Measurements from ENCODE around the gene DRC7. TPM values are rescaled to one million over a fixed set of nuclear protein-coding genes. Genes with fewer than 3 reads are reported as not detected.

DRC7 gene
- total and polyA plus RNA-seq, 9 of the 15 experiments (the other 6 are each of a cell fraction or from before 2014, with no cell fraction given): 0.04 to 0.33 (median 0.12) TPM; not detected in 3

DNA sequence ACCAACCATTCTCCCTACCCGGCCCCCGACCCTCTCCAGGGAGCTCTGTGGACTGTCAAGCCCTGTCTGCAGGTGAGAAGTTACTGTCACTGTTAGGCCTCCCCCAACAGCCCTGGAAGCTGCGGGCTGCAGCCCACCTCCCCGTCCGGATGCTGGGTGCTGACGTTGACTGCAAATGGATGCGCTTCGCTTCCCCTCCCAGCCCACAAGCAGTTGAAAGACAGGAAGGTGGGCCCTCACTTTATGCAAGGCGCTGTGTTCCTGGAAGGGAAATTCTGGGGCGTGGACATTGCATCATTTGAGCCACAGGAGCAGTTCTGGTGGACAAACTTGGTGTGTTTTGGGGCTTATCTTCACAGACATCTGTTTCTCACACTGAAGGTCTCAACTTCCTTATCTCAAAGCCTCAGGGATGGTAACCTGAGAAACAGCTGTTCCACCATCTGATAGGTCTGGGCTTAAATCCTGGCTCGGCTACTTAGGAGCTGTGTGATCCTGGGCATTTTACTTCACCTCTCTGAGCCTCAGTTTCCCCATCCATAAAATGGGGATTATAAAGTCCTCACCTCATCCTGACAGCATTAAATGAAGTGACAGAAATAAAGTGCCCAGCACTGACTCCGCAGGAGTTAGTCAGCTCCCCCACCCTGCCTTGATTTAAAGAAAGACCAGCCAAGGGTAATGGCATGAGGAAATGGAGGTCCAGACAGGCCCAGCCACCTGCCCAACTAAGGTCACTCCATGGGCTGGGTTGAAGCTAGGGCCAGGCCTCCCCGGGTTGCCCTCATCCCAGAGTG lies 4.6 kb upstream of the DRC7 start (continued):
- TF ChIP-seq ZBTB9 (CRISPR knock-in tag; IDR thresholded peaks at IDR 0.05) (peak; percentile 96), ZNF668 (CRISPR knock-in tag; IDR thresholded peaks at IDR 0.05) (0 out of 2 replicates have a peak, but pooled peaks have one; percentile 6), SAFB (IDR thresholded peaks at IDR 0.05; ENCODE audit: borderline replicate concordance, low read depth, low read length) (no peak), HES1 (IDR thresholded peaks at IDR 0.05; ENCODE audit: low read depth) (peak; percentile 96), RCOR1 (IDR thresholded peaks at IDR 0.05; ENCODE audit: borderline replicate concordance in 1 of 2, low read depth in 2 of 2, low read length in 2 of 2) (peak; percentile 97 to 99), SOX6 (IDR thresholded peaks at IDR 0.05) (peak; percentile 99), PHB2 (IDR thresholded peaks at IDR 0.05; ENCODE audit: low read depth) (peak; percentile 98), ARNT (IDR thresholded peaks at IDR 0.05) (peak; percentile 84 to 98), THAP7 (CRISPR knock-in tag; IDR thresholded peaks at IDR 0.05) (no peak), RBBP5 (IDR thresholded peaks at IDR 0.05; ENCODE audit: borderline replicate concordance, insufficient read depth, low read length, poor library complexity, severe bottlenecking) (peak; percentile 60), MTA2 (IDR thresholded peaks at IDR 0.05; ENCODE audit: low read depth) (peak; percentile 99), HLTF (IDR thresholded peaks at IDR 0.05) (peak; percentile 95; the same call in 1 of the 2 replicates), ZNF124 (CRISPR knock-in tag; IDR thresholded peaks at IDR 0.05) (no peak)
- TF ChIP-seq, protein P1, sequence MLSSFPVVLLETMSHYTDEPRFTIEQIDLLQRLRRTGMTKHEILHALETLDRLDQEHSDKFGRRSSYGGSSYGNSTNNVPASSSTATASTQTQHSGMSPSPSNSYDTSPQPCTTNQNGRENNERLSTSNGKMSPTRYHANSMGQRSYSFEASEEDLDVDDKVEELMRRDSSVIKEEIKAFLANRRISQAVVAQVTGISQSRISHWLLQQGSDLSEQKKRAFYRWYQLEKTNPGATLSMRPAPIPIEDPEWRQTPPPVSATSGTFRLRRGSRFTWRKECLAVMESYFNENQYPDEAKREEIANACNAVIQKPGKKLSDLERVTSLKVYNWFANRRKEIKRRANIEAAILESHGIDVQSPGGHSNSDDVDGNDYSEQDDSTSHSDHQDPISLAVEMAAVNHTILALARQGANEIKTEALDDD (IDR thresholded peaks at IDR 0.05): peak; percentile 74
- TF ChIP-seq, protein P2, sequence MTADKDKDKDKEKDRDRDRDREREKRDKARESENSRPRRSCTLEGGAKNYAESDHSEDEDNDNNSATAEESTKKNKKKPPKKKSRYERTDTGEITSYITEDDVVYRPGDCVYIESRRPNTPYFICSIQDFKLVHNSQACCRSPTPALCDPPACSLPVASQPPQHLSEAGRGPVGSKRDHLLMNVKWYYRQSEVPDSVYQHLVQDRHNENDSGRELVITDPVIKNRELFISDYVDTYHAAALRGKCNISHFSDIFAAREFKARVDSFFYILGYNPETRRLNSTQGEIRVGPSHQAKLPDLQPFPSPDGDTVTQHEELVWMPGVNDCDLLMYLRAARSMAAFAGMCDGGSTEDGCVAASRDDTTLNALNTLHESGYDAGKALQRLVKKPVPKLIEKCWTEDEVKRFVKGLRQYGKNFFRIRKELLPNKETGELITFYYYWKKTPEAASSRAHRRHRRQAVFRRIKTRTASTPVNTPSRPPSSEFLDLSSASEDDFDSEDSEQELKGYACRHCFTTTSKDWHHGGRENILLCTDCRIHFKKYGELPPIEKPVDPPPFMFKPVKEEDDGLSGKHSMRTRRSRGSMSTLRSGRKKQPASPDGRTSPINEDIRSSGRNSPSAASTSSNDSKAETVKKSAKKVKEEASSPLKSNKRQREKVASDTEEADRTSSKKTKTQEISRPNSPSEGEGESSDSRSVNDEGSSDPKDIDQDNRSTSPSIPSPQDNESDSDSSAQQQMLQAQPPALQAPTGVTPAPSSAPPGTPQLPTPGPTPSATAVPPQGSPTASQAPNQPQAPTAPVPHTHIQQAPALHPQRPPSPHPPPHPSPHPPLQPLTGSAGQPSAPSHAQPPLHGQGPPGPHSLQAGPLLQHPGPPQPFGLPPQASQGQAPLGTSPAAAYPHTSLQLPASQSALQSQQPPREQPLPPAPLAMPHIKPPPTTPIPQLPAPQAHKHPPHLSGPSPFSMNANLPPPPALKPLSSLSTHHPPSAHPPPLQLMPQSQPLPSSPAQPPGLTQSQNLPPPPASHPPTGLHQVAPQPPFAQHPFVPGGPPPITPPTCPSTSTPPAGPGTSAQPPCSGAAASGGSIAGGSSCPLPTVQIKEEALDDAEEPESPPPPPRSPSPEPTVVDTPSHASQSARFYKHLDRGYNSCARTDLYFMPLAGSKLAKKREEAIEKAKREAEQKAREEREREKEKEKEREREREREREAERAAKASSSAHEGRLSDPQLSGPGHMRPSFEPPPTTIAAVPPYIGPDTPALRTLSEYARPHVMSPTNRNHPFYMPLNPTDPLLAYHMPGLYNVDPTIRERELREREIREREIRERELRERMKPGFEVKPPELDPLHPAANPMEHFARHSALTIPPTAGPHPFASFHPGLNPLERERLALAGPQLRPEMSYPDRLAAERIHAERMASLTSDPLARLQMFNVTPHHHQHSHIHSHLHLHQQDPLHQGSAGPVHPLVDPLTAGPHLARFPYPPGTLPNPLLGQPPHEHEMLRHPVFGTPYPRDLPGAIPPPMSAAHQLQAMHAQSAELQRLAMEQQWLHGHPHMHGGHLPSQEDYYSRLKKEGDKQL (CRISPR knock-in tag; IDR thresholded peaks at IDR 0.05; ENCODE audit: borderline replicate concordance): peak; percentile 51; the same call in 1 of the 2 replicates
- TF ChIP-seq, protein P3, sequence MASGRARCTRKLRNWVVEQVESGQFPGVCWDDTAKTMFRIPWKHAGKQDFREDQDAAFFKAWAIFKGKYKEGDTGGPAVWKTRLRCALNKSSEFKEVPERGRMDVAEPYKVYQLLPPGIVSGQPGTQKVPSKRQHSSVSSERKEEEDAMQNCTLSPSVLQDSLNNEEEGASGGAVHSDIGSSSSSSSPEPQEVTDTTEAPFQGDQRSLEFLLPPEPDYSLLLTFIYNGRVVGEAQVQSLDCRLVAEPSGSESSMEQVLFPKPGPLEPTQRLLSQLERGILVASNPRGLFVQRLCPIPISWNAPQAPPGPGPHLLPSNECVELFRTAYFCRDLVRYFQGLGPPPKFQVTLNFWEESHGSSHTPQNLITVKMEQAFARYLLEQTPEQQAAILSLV (tag; IDR thresholded peaks at IDR 0.05): peak; percentile 96
